Activated CD4-positive, alpha-beta T cell treated with anti-CD3 and anti-CD28 coated beads, Interleukin-2, Interleukin-4, amounts not matched to agents 100 ng/mL and 50 ng/mL, durations not matched to agents 16 hours and 8 hours (primary cell): ENCODE results near the gene LARP1.
"Not testable (repeated sequence)": the region's sequence is repeated elsewhere in the genome, so short reads cannot be mapped to it uniquely, and the experiment has no call there.

ENCODE experiments used
- DNase-seq: peaks from one replicate; pipeline ENCODE4 v3.0.0-alpha.2; 2020; ENCODE audit warnings: low spot score

Gene LARP1

DNA sequence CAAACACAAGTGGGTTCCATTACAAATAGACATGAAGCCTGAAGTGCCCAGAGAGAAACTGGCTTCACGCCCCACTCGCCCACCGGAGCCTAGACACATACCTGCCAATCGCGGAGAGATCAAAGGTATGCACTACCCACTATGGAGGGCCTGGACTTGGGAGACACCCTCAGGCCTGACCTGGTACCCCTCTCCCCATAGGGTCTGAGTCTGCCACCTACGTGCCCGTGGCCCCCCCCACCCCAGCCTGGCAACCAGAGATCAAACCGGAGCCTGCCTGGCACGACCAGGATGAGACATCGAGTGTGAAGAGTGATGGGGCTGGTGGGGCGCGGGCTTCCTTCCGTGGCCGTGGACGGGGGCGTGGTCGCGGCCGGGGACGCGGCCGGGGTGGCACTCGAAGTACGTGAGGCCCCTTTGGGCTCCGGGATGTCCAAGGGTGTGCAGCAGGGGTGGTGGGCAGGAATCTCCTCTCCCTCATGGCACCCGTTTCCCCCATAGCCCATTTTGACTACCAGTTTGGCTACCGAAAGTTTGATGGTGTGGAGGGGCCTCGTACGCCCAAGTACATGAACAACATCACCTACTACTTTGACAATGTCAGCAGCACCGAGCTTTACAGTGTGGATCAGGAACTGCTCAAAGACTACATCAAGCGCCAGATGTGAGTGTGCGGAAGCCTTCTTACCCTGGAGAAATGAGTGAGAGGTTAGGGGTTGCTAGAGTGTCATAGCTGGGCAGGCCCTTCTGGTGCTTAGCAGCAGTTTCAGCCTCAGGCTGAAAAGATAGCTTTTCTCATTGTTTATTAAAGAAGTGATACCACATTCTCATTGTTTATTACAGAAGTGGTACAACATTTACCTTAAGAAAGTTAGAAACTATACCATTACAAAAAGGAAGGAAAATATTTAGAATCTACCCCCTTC lies 38.7 kb downstream of the LARP1 start:
- DNase-seq, result no peak

DNA sequence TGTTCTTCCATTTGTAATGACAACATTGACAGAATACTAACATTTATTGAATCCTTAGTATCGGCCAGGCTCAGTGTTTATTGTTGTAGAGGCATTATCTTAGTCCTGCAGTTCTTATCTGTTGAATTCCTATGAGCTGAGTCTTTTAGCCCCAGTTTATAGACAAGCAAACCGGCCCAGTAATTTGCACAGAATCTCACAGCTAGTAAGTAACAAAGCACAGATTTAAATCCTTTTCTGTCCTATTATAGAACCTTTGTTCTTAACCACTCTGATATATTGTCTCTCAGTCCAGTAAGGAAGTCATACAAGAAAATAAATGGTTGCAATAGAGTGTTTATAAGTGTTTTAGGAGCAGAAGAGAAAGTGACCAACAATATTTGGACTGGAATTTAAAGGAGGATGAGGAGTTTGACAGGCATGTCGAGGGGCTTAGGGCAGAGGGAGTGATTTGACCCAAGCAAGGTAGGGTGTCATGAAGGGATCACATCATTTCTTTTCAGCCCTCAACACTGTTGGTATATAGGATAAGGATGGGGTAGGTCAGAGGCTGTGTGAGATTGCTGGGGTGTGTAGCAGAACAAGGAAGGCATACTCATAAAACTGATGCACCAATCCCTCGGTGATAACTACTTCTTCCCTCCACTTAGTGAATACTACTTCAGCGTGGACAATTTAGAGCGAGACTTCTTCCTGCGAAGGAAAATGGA lies 39.5 kb downstream of the LARP1 start:
- no peak for DNase-seq

DNA sequence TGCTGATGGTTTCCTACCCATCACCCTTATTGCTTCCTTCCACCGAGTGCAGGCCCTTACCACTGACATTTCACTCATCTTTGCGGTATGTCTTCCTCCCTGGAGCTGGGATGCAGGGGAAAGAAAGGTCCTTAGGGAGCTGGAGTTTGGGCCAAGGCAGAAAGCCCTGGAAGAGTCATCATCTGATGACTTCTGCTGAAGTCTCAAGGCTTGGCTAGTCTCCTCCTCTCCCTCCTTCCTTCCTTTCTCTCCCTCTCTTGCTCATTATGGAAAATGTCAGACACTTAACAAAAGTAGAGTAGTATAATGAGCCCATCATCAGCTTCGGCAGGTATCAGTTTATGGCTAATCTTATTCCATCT lies 40.0 kb downstream of the LARP1 start:
- DNase-seq, result no peak

DNA sequence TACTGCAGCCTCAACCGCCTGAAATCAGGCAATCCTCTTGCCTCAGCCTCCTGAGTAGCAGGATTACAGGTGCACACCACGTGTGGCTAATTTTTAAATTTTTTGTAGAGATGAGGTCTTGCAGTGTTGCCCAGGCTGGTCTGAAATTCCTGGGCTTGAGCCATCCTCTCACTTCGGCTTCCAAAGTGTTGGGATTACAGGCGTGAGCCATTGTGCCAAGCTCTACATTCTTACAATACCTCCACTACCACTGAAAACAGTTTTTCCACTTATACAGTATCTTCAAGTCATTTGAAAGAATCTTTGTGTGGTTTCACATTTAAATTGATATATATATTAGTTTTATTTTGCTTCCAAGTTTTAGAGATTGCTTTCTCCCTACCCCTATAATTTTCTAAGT lies 42.6 kb downstream of the LARP1 start:
- DNase-seq, result no peak

DNA sequence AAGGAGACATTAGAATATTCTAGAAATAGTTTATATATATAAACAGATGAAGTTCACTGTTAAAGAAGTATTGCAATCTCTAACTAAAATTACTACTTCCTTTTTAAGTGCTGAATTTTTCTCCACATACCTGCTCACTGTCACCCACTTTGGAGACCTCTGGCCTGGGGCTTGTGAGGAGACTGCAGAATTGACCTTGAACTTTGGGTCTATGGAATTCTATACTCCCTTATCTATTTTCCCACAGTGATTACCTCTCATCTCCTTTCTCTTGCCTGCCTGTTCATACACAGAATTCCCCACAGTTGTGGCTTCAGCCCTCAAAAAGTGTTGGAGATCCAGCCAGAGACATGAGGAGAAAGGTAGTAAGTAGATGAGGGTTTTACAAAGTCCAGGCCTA lies 45.4 kb downstream of the LARP1 start:
- DNase-seq, result no peak

DNA sequence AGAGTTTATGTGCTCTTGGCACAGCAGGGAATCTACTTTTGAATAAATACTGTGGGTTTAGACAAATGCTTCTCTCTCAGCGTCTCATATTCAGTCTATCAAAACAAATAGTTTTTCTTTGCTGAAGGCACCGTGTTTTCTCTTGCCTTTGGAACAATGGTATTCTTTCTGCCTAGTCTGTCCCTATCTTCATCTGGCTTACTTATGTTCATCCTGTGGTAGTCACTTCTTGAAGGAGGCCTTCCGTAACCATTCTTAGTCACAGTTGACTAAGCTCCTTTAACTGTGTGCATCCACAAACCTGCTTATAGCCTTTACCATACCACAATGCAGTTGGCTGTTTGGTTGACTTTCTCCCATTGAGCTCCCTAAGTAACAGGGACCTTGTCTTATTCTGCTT lies 45.9 kb downstream of the LARP1 start:
- no peak for DNase-seq

DNA sequence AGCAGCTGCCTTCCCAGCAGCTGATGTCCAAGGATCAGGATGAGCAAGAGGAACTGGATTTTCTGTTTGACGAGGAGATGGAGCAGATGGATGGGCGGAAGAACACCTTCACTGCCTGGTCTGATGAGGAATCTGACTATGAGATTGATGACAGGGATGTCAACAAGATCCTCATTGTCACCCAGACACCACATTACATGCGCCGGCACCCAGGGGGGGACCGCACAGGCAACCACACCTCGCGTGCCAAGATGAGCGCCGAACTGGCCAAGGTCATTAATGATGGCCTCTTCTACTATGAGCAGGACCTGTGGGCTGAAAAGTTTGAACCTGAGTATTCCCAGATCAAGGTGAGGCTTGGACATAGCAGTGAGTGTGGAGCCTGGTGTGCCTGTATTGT lies 46.9 kb downstream of the LARP1 start:
- DNase-seq, result no peak

DNA sequence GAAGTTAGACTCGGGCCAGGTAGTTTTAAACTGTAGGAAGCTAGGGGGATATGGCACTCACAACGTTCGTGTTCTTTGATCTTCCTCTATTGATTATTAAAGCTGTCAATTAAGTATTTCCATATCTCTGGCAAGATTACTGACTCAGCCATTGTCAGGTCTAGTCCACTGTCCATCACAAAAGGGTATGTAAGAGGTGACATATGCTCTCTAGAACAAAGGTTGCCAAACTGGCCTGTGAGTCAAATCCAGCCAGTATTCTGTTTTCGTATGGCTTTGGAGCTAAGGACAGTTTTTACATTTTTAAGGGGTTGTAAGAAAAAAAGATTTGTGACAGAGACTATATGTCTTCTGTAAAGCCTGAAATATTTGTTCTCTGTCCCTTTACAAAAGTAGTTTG lies 51.0 kb downstream of the LARP1 start:
- no peak for DNase-seq

DNA sequence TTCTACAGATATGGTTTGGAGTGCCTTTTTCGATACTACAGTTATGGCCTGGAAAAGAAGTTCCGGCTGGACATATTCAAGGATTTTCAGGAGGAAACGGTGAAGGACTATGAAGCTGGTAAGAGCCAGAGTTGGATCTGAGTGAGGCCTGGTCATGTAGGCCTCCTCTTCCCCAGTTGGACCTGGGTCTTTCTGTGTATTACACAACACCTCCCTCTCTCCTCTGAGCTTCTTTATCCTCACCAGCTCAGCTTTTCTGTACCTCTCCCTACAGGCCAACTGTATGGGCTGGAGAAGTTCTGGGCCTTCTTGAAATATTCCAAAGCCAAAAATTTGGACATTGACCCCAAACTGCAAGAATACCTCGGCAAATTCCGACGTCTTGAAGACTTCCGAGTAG lies 56.1 kb downstream of the LARP1 start:
- DNase-seq, result no peak

DNA sequence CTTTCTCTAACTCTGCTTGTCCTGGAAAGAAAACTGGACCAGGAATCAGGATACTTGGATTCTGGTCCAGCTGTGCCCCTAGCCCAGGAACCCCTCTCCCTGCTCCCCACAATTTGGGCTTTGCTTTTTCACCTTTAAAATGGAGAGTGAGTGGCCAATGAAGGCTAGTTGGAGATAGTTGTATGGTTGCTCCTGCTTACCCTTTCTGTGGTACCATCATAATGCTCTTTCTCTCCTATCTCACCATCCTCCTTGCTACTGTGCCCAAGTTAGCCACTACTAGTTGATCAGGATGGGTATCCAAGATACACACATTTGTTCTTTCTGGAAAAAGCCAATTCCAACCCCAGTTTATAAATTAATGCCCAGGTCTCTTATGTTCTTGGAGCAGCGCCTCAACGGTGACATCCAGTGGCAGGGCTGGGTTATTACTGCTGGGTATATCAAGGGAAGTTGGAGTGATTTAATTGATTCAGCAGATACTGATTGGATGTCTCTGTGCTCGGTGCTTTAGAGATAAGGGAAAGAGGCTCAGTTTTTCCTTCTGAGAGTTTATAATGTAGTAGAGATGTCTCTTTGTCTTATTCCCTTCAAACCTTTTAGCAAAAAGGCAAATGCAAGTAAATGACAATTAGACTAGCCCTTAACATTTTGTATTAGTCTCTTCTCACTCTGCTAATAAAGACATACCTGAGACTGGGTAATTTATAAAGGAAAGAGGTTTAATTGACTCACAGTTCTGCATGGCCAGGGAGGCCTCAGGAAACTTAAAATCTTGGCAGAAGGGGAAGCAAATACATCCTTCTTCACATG lies 56.7 kb downstream of the LARP1 start:
- DNase-seq, result peak; percentile 56

DNA sequence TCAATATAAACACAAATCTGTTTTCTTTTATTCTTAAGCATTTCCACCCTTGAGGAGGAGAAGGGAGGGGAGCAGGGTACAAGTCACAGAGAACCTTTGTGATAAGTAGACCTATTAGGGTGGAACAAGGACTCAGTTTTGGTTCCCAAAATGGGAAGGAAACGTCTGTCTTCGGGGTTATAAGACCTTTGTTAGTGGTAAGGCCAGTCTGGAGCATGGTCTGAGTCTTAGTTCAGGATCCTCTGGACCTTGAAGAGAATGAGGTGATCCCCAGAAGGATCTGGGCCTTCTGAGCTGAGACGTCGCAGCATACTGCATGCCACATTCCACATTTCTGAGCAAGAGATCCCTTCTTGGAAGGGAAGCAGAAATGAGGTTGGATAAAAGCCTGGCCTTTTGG lies 58.0 kb downstream of the LARP1 start:
- DNase-seq, result no peak

DNA sequence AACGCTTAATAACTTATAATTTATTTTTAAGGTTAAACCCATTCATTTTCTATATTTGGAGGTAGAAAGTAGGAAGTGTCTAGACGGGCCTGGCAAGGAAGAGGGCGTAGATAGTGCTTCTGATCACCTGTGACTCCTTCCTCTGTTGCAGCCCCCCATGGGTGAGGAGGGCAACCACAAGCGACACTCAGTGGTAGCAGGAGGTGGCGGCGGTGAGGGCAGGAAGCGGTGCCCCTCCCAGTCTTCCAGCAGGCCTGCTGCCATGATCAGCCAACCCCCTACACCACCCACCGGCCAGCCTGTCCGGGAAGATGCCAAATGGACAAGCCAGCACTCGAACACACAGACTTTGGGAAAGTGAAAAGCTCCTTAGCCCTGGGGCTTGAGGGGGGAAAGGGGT lies 58.6 kb downstream of the LARP1 start:
- DNase-seq, result no peak

DNA sequence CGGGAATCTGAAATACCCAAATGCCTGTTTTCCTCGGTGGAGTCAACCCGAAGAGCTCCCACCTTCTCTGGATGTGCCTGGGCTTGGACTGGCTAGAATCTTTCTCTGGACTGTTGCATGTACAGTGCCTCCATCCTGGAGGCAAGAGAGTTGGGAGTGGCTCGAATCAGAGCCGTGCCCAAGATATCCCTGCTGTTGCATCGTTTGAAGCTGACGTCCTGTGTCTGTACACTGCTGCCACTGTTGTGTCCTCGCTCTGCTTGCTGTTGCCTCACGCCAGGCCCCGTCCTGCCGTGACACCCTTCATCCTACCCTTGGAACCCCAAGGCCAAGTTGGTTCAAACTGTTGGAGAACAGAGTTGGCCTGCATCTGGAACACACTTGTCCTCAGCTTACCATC lies 59.8 kb downstream of the LARP1 start:
- no peak for DNase-seq

DNA sequence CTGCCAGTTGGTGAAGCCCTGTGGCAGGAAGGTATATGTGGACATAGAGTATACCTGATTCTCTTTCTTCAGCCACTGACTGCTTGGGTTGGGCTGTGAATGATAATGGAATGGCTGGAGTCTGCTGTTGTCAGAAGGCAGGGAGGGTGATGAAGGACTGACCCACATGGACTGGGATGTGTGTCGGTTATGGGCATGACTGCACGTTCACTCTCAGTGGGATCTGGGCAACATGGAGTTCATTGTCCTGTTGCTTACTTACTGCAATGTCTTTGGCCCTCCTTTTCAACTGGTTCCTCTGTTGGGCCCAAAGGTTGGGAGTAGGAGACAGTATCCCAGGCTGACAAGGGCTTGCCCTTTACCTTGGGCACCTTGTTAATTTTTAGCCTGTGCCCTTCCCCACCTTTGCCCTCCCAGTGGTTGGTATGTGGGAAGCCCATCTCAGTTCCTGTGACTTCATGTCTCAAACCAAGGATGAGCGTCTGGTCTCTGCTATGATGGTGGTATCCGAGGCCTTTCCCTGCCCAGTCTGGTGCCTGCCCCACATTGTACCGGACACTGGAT lies 60.6 kb downstream of the LARP1 start:
- DNase-seq, result no peak

DNA sequence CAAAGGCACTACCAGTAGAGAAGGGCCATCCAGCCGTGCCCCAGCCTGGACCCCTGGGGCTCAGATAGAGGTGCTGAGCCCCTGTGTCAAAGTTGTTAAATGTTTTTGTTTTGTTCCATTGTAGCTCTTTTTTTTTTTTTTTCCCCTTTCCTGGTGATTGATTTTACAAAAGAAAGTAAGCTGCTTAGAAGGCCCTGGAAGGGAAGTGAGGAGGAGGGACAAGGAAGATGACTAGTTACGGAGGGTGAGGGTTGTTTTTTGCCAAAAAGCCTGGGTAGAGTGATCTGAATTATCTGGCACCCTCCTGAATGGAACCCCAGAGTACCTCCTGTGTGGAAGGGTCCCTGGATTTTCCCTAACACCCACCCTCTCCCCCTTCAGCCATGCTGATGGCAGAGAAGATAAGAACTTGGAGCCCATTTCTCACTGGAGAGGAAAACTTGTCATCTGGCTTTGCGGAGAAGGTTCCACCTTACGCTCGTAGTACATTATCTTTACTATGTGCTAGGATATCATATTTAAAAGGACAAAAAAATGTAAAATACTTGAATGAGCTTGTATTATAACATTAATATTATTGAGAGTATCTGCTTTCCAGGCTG lies 61.8 kb downstream of the LARP1 start:
- DNase-seq, result no peak

DNA sequence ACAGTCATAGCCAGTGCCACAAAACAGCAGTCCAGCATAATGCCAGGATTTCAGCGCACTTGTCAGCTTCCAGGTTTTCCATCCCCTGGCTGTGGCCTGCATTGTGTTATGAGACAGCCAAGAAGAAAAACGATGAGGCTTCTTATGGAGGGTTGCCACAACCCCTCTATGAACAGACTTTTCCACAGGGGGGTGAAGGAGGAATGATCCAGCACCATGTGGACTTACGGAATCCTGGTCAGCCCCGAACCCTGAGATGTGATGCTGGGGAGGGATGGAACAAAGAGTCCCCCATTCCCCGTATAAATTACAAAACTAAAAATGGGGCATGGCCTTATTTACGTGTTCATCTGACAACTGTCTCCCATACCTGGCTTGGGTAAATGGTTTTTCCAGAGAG lies 62.6 kb downstream of the LARP1 start:
- DNase-seq, result no peak

DNA sequence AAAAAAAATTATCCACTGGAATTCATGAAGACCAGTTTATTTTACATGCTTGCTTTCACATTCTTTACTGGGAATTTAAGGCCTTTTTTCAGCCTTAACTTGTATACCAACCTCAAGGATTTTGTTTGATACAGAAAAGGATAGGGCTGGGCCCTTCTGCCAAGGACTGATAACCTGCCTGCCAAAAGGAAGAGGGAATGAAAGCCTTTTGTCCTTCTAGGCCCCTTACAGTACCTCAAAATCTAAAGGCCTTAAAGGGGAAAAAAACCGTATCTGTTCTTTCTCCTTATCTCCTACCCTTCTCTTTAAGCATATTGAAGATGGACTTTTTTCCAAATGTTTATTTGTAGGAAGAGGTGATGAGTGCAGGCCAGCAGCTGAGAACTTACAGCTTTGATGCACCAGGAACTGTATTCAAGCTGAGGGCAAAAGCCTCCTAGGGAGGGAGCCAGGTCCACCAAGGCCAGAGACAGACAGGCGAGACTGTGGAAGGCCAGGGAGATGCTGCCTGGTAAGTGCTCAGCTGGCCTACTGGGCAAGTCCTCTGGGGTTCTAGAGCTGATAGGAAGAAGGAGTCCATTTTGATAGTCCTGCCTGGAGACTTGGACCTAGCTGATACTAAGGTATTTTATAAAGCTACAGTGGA lies 63.4 kb downstream of the LARP1 start:
- DNase-seq, result no peak

DNA sequence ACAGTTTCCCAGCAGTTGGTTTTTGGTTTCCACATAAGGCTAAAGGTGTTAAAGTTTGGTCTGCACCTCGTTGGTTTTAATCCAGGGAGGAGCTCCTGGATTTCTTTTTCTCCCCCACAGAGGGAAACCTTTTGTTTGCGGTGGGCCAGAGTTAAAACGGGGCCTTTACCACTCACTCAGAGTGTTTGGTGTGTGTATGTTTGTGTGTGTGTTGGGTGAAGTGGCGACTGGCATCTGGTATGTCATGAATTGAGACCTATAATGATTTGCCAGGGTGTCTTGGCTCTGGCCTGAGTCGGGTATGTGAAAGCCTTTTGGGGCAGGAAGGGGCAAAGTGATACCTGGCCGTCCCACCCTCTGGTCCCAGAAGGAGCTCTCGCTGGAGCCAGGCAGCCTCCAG lies 64.4 kb downstream of the LARP1 start:
- DNase-seq, result no peak

DNA sequence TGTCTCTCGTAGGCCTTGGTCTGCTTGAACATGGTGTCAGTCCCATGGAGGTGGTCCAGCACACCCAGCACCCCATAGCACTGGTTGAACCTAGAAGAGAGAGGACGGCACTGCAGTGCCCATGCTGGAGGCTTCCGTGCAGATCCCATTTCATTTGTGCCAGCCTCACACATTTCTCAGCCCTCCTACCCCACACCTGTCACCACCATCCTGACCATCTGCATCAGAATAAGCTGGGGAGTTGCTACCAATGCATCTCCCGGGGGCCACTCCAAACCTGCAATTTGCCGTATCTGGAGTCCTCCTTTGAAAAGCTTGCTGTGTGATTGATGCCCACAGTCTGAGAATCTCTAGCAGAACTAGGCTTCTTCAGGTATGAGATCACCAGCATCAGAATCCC lies 65.2 kb downstream of the LARP1 start:
- DNase-seq, result no peak

DNA sequence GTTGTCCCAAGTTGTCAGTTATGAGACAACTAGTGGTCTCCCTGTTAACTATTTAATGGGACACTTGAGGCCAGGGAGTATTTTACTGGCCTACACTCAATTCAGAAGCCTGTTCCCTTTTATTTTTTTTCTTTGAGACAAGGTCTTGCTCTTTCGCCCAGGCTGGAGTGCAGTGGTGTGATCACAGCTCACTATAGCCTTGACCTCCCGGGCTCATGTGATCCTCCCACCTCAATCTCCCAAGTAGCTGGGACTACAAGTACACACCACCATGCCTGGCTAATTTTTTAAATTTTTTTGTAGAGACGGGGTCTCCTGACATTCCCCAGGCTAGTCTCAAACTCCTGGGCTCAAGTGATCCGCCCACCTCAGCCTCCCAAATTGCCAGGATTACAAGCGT lies 67.7 kb downstream of the LARP1 start:
- DNase-seq, result not testable (repeated sequence)

DNA sequence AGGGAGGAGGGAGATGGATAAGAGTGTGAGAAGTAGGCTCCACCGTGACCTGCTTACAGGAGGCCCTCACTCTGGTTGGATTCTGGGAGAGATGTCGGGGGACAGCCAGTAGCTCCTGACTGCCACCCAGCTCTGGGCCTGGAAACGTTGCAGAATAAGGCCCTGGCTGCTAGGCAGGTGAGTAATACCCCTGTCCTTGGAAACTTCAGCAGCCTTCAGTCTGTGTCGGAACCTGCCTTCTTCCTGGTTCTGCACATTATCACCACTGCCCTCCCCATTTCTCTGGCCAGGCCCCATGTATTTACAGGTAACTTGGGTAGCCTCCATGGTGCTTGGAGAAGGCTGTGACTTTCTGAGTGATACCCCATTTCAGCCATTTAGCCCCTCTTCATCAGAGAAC lies 68.4 kb downstream of the LARP1 start:
- DNase-seq, result no peak

DNA sequence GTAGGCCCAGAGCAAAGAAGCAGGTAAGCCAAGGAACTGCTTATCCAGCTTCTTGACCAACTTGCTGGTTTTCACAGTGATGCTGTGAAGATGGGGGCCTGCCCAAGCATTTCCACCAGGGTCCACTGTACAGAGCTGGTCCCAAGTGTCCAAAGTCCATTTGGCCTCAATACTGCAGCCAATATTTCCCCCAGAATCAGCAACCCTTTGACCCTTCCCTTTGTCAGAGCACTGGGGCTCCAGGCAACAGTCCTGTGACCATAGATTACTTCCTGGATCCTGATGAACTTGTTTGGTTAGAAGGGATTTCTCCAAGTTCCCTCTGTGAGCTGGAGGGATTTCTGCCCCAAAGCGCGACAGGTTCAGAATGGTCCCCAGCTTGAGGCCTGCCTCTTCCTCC lies 68.9 kb downstream of the LARP1 start:
- no peak for DNase-seq
